Measurements from ENCODE around the gene DUS2.
A peak's percentile ranks its signal among the peaks of the same experiment; 100 is the strongest.
"Not testable (repeated sequence)": the region's sequence is repeated elsewhere in the genome, so short reads cannot be mapped to it uniquely, and the experiment has no call there.

DUS2 gene

GRCh38 chr16:67998779-67999688 lies 24.1 kb upstream of the DUS2 start, which contains the start of gene DPEP2:
TSS of gene DPEP2 (minus strand) at chr16:67999484. CDS start at chr16:67993212, 6,272 bp downstream.
- DNase-seq (ENCODE audit: low read depth): peak; percentile 22

GRCh38 chr16:67999985-68000384 lies 23.1 kb upstream of the DUS2 start:
- DNase-seq (ENCODE audit: low read depth): no peak

GRCh38 chr16:68000450-68000849 lies 22.6 kb upstream of the DUS2 start:
- DNase-seq (ENCODE audit: low read depth): no peak

- no peak for DNase-seq (ENCODE audit: low read depth)
These were observed 20.1 kb upstream of the DUS2 start for GRCh38 chr16:68003031-68003430.

- DNase-seq (ENCODE audit: low read depth): no peak
These were observed 17.9 kb upstream of the DUS2 start for GRCh38 chr16:68005211-68005610.

- DNase-seq (ENCODE audit: low read depth): peak; percentile 12
These were observed 17.2 kb upstream of the DUS2 start for GRCh38 chr16:68005786-68006286.

GRCh38 chr16:68009157-68009735 lies 13.8 kb upstream of the DUS2 start:
- no peak for DNase-seq (ENCODE audit: low read depth)

- DNase-seq (ENCODE audit: low read depth): not testable (repeated sequence)
These were observed 13.2 kb upstream of the DUS2 start for GRCh38 chr16:68009872-68010271.

GRCh38 chr16:68013440-68013839 lies 9.6 kb upstream of the DUS2 start:
- no peak for DNase-seq (ENCODE audit: low read depth)

GRCh38 chr16:68015681-68016080 lies 7.4 kb upstream of the DUS2 start, which contains the start of gene DPEP2NB:
TSS of gene DPEP2NB (minus strand) at chr16:68015911. CDS start at chr16:68015770, 141 bp downstream.
- no peak for DNase-seq (ENCODE audit: low read depth)

GRCh38 chr16:68019167-68019680 lies 3.9 kb upstream of the DUS2 start:
- DNase-seq (ENCODE audit: low read depth): no peak

- no peak for DNase-seq (ENCODE audit: low read depth)
These were observed 1.6 kb upstream of the DUS2 start for GRCh38 chr16:68021490-68021889.

GRCh38 chr16:68022278-68022727 lies 781 bp upstream of the DUS2 start:
- DNase-seq (ENCODE audit: low read depth): no peak

GRCh38 chr16:68028996-68029395 lies 5.9 kb downstream of the DUS2 start:
- DNase-seq (ENCODE audit: low read depth): no peak

GRCh38 chr16:68030108-68030507 lies 7.0 kb downstream of the DUS2 start:
- not testable (repeated sequence) for DNase-seq (ENCODE audit: low read depth)

- no peak for DNase-seq (ENCODE audit: low read depth)
These were observed 8.9 kb downstream of the DUS2 start for GRCh38 chr16:68031951-68032350.

GRCh38 chr16:68033101-68033500 lies 10.0 kb downstream of the DUS2 start:
- no peak for DNase-seq (ENCODE audit: low read depth)

GRCh38 chr16:68035227-68035626 lies 12.1 kb downstream of the DUS2 start:
- no peak for DNase-seq (ENCODE audit: low read depth)

- no peak for DNase-seq (ENCODE audit: low read depth)
These were observed 14.9 kb downstream of the DUS2 start for GRCh38 chr16:68037841-68038597.

GRCh38 chr16:68040506-68041288 lies 17.6 kb downstream of the DUS2 start:
- peak; percentile 82 for DNase-seq (ENCODE audit: low read depth)

GRCh38 chr16:68041783-68042182 lies 18.7 kb downstream of the DUS2 start:
- no peak for DNase-seq (ENCODE audit: low read depth)

Data from T follicular helper cell (primary cell).